Measurements from ENCODE around the gene ADCY4. TPM values are rescaled to one million over a fixed set of nuclear protein-coding genes. Genes with fewer than 3 reads are reported as not detected.

ADCY4 gene
- total RNA-seq, 1 donor from 2014 or later = 68.1 TPM

DNA sequence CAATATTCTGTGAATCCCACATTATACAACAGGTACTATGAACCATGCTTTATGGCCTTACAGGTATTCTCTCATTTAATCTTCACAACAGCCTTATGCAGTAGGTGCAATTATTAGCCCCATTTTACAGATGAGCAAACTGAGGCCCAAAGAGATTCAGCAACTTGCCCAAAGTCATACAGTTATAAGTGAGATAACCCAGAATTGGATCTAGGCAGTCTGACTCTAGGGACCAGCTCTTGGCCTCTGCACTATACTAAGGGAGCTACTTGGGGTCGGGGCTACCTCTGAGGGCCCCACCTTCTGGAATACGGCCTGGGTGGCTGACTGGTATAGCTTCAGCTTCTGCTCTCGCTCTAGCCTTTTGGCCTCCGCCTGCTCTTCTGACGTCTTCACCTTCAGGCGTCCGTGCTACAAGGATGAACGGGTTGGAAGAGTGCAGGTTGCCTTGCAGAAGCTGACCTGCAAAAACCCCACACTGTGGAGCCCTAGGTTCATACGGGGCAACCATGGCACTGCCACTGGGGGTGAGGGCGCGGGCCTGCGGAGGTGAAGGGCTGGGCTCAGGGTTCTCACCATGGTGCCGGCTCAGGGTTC, 64.2 kb downstream of the ADCY4 start:
- intact Hi-C loops (cut with DNase I) = no loop called here
- DNase-seq (ENCODE audit: low spot score) (no peak), ATAC-seq (peak; percentile 3)

DNA sequence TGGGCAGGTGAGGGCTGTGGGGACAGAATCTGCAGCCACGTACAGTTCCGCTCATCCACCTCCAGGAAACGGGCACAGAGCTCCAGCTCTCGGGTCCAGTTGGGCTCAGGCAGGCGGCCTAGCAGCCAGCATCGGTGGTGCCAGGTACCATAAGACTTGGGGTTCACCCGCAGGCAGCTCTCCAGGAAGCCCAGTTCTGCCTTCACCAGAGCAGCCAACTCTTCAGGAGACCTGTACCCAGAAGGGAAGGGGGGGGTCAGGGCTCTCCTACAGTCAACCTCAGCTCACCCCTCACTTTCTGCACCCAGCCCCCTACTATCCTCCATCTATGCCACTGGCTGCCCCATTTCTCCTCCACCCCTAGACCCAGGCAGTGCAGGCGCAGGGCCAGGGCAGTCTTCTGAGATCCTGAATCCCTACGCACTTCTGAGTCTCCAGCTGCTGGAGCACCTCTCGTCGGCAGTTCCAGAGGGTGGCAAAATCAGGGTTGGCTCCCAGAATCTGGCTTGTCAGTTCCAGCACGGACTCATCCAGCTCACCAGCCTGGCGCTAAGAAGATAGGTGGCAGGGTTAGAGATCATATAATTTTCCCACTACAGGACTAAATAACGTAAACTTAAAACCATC, 64.8 kb downstream of the ADCY4 start:
- intact Hi-C loops (cut with DNase I) = no loop called here
- DNase-seq (ENCODE audit: low spot score) (no peak), ATAC-seq (no peak)

DNA sequence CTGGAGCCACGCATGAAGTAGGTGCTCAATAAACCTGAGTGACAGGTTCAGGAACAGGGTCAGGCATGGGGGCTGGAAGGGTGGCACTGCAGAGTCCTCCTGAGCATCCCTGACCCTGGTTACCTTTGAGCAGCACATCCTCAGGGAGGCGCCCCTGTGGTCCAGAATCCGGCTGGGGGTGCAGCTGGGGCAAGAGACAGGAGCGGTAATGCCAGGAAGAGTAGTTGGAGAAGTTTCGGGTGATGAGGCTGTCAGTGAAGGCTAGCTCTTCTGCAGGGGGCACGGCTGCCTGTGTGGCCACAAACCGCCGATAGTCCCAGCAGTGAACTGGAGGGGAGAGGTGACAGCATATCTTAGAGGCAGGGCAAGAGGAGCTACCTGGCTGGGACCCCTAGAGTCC, 65.5 kb downstream of the ADCY4 start:
- ATAC-seq (no peak), DNase-seq (ENCODE audit: low spot score) (no peak)
- intact Hi-C loops (cut with DNase I) = no loop called here

Other genes with a start within 250 kb of the ADCY4 start
- 11.9 TPM for gene PCK2, start 240.8 kb downstream of the ADCY4 start, total RNA-seq
- gene DCAF11, start 220.3 kb downstream of the ADCY4 start, total RNA-seq = 47.6 TPM
- gene NRL, start 220.1 kb downstream of the ADCY4 start, total RNA-seq = 2.9 TPM
- 0.76 TPM for gene FITM1, start 204.4 kb downstream of the ADCY4 start, total RNA-seq
- gene PSME1, start 198.9 kb downstream of the ADCY4 start, total RNA-seq = 116 TPM
- gene EMC9, start 193.5 kb downstream of the ADCY4 start, total RNA-seq = 14.8 TPM
- gene PSME2, start 188.5 kb downstream of the ADCY4 start, total RNA-seq = 77.7 TPM
- 61.5 TPM for gene RNF31, start 187.6 kb downstream of the ADCY4 start, total RNA-seq
- 107 TPM for gene IRF9, start 173.8 kb downstream of the ADCY4 start, total RNA-seq
- gene REC8, start 163.0 kb downstream of the ADCY4 start, total RNA-seq = 20.9 TPM
- gene IPO4, start 146.3 kb downstream of the ADCY4 start, total RNA-seq = 17.7 TPM
- 40.8 TPM for gene TM9SF1, start 139.6 kb downstream of the ADCY4 start, total RNA-seq
- not detected for gene TSSK4, start 129.4 kb downstream of the ADCY4 start, total RNA-seq
- 56.4 TPM for gene CHMP4A, start 121.6 kb downstream of the ADCY4 start, total RNA-seq
- gene MDP1, start 119.0 kb downstream of the ADCY4 start, total RNA-seq = 13.8 TPM
- gene NEDD8, start 102.7 kb downstream of the ADCY4 start, total RNA-seq = 132 TPM
- 52.0 TPM for gene GMPR2, start 102.1 kb downstream of the ADCY4 start, total RNA-seq
- 81.1 TPM for gene TINF2, start 92.4 kb downstream of the ADCY4 start, total RNA-seq
- 13.2 TPM for gene TGM1, start 71.9 kb downstream of the ADCY4 start, total RNA-seq
- gene RABGGTA, start 63.5 kb downstream of the ADCY4 start, total RNA-seq = 31.9 TPM
- gene DHRS1, start 35.3 kb downstream of the ADCY4 start, total RNA-seq = 27.7 TPM
- 21.4 TPM for gene NOP9, start 35.2 kb downstream of the ADCY4 start, total RNA-seq
- gene CIDEB, start 27.1 kb downstream of the ADCY4 start, total RNA-seq = 17.3 TPM
- gene LTB4R2, start 24.9 kb downstream of the ADCY4 start, total RNA-seq = 5.6 TPM
- 6.7 TPM for gene LTB4R, start 23.6 kb downstream of the ADCY4 start, total RNA-seq
- 8.9 TPM for gene RIPK3, start 4.9 kb upstream of the ADCY4 start, total RNA-seq
- 78.9 TPM for gene NFATC4, start 33.1 kb upstream of the ADCY4 start, total RNA-seq
- 20.0 TPM for gene NYNRIN, start 63.9 kb upstream of the ADCY4 start, total RNA-seq
- 7.0 TPM for gene CBLN3, start 94.6 kb upstream of the ADCY4 start, total RNA-seq
- 73.4 TPM for gene KHNYN, start 94.9 kb upstream of the ADCY4 start, total RNA-seq
- gene SDR39U1, start 107.7 kb upstream of the ADCY4 start, total RNA-seq = 43.9 TPM
- 2.3 TPM for gene CMA1, start 173.2 kb upstream of the ADCY4 start, total RNA-seq
- 6.3 TPM for gene CTSG, start 241.2 kb upstream of the ADCY4 start, total RNA-seq